Fibroblast of the aortic adventitia (primary cell): ENCODE data around the gene SOX9. TPM values are rescaled to one million over a fixed set of nuclear protein-coding genes. Genes with fewer than 3 reads are reported as not detected.

Experiments used
- DNase-seq: peaks from one replicate; pipeline ENCODE4 v3.0.0-alpha.2; 2010; ENCODE audit warnings: low read depth
- H3K4me3 ChIP-seq: 2 replicates; pipeline ENCODE4 v1.5.1; 2011; ENCODE audit warnings: low read depth, mild to moderate bottlenecking, control low read depth, low read length, moderate library complexity
- CTCF ChIP-seq: IDR thresholded peaks from 2 replicates; pipeline ENCODE4 v1.5.1; 2011; ENCODE audit warnings: mild to moderate bottlenecking, low read length, control low read depth, inconsistent platforms; ENCODE audit not compliant: insufficient read depth
- total RNA-seq: library from RNA; depleted of rRNA; stranded (reverse); fragments of >200 nt; gene quantifications from 2 replicates; pipeline ENCODE4 v1.2.3, GENCODE V29; 2012; ENCODE audit warnings: low replicate concordance

The SOX9 gene
- total RNA-seq, 1 donor = 2.1 TPM

GRCh38 chr17:72087876-72088275, 32.9 kb upstream of the SOX9 start:
- no peak overlapping the region for H3K4me3 ChIP-seq
- no peak for DNase-seq
- TF ChIP-seq CTCF = no peak

GRCh38 chr17:72089453-72089987, 31.3 kb upstream of the SOX9 start:
- DNase-seq = no peak
- TF ChIP-seq CTCF = no peak
- H3K4me3 ChIP-seq = no peak overlapping the region

- no peak for TF ChIP-seq CTCF
- no peak overlapping the region for H3K4me3 ChIP-seq
- DNase-seq = no peak
Observed at GRCh38 chr17:72090108-72090507, 30.7 kb upstream of the SOX9 start.

GRCh38 chr17:72092710-72093322, 28.0 kb upstream of the SOX9 start:
- no peak for TF ChIP-seq CTCF
- H3K4me3 ChIP-seq = no peak overlapping the region

GRCh38 chr17:72093707-72094106, 27.1 kb upstream of the SOX9 start:
- H3K4me3 ChIP-seq = no peak overlapping the region
- DNase-seq = no peak
- no peak for TF ChIP-seq CTCF

More at GRCh38 chr17:72092710-72093322, 28.0 kb upstream of the SOX9 start:
- DNase-seq = no peak

GRCh38 chr17:72095316-72095715, 25.5 kb upstream of the SOX9 start:
- no peak for DNase-seq
- no peak overlapping the region for H3K4me3 ChIP-seq
- TF ChIP-seq CTCF = no peak

GRCh38 chr17:72097144-72097543, 23.7 kb upstream of the SOX9 start:
- H3K4me3 ChIP-seq = no peak overlapping the region
- no peak for DNase-seq
- no peak for TF ChIP-seq CTCF
